Activated CD8-positive, alpha-beta T cell treated with anti-CD3 and anti-CD28 coated beads for 36 hours (primary cell): ENCODE results near the gene FKBP2. TPM values are rescaled to one million over a fixed set of nuclear protein-coding genes. Genes with fewer than 3 reads are reported as not detected.

ENCODE experiments used
- ATAC-seq: fragments of 200-7000 bp; cut with Tn5 transposase; one replicate; pipeline ENCODE4 v1.10.0; 2021; ENCODE audit warnings: mild to moderate bottlenecking, moderate library complexity
- CTCF ChIA-PET: fragments of 350-600 bp; sonication (Branson Sonifier 250); formaldehyde crosslinking; loops from one replicate; lab custom pipeline; 2021; ENCODE audit warnings: antibody characterized with exemption; lab: Charles Lee
- POLR2A ChIA-PET: fragments of 350-600 bp; sonication (Branson Sonifier 250); formaldehyde crosslinking; loops from one replicate; lab custom pipeline; 2021; ENCODE audit warnings: antibody characterized with exemption; lab: Charles Lee
- DNase-seq: peaks from one replicate; pipeline ENCODE4 v3.0.0-alpha.2; 2020
- H3K27ac Mint-ChIP-seq: one replicate; pipeline ENCODE4 v1.8.0; 2021; ENCODE audit warnings: mild to moderate bottlenecking, mixed read lengths
- H3K27me3 Mint-ChIP-seq: one replicate; pipeline ENCODE4 v1.8.0; 2021; ENCODE audit warnings: mixed read lengths
- H3K36me3 Mint-ChIP-seq: one replicate; pipeline ENCODE4 v1.8.0; 2021; ENCODE audit warnings: low read depth, mixed read lengths
- H3K4me1 Mint-ChIP-seq: one replicate; pipeline ENCODE4 v1.8.0; 2021; ENCODE audit warnings: low read depth, mixed read lengths
- H3K4me3 Mint-ChIP-seq: one replicate; pipeline ENCODE4 v1.8.0; 2021; ENCODE audit warnings: mild to moderate bottlenecking, moderate library complexity, mixed read lengths
- H3K9me3 Mint-ChIP-seq: one replicate; pipeline ENCODE4 v1.8.0; 2021; ENCODE audit warnings: mixed read lengths
- intact Hi-C: fragments of 100-400 bp; cut with micrococcal nuclease; formaldehyde crosslinking; loops from one replicate; pipeline ENCODE4 v1.10.0; 2022
- total RNA-seq, 2 experiments: library from RNA; stranded (reverse); gene quantifications; one replicate each; pipeline ENCODE4 v1.2.3, GENCODE V29; 2021
- TF ChIP-seq, protein P1 (sequence below): fragments of 200-600 bp; IDR thresholded peaks from one replicate; pipeline ENCODE4 v1.8.0; 2022; ENCODE audit warnings: antibody characterized with exemption, mild to moderate bottlenecking

FKBP2 gene
- total RNA-seq, 2 experiments from 2014 or later = 23.5 to 26.9 TPM

GRCh38 chr11:64216879-64217278, 24.0 kb upstream of the FKBP2 start:
- H3K27ac Mint-ChIP-seq = no peak overlapping the region
- TF ChIP-seq, protein P1, sequence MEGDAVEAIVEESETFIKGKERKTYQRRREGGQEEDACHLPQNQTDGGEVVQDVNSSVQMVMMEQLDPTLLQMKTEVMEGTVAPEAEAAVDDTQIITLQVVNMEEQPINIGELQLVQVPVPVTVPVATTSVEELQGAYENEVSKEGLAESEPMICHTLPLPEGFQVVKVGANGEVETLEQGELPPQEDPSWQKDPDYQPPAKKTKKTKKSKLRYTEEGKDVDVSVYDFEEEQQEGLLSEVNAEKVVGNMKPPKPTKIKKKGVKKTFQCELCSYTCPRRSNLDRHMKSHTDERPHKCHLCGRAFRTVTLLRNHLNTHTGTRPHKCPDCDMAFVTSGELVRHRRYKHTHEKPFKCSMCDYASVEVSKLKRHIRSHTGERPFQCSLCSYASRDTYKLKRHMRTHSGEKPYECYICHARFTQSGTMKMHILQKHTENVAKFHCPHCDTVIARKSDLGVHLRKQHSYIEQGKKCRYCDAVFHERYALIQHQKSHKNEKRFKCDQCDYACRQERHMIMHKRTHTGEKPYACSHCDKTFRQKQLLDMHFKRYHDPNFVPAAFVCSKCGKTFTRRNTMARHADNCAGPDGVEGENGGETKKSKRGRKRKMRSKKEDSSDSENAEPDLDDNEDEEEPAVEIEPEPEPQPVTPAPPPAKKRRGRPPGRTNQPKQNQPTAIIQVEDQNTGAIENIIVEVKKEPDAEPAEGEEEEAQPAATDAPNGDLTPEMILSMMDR = peak; percentile 20
- H3K4me1 Mint-ChIP-seq = peaks cover 24% of the 10 kb centered on the region

DNA sequence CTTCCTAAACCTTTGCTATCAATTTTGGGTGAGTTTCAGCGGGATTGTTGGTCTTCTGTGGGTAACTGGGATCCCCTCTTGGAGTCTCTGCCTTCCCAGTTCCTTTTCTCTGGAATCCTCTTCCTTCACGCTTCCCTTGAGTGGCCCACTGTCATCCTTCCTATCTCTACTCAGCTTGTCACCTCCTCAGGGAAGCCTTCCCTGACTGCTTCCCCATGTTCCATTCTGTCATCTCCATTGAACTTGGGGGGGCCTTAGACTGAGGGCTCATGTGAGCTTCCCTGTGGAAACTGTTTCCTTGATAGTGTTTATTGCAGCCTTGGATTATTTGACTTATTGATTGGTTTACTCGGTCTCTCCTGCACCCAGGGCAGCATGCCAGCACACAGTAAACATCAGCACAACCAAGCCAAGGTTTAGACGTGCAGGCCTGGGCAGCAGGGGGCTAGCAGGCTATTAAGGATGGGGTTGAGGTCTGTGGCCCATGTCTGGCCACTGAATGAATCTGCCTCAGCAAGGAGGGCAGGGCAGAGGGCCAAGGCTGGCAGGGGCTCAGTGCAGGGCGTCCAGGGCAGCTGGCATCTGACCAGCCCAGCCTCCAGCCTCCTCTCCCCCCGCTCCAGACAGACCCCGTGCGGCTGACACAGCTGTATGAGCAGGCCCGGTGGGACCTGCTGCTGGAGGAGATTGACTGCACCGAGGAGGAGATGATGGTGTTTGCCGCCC, 22.1 kb upstream of the FKBP2 start:
- Mint-ChIP-seq H3K9me3 (no peaks in the 10 kb centered on the region), H3K27me3 (no peaks in the 10 kb centered on the region), H3K4me1 (peaks cover 17% of the 10 kb centered on the region), H3K36me3 (peaks cover 27% of the 10 kb centered on the region), H3K4me3 (no peak overlapping the region), H3K27ac (no peak overlapping the region)
- ATAC-seq (no peak), DNase-seq (no peak)
- TF ChIP-seq, protein P1 = no peak
- ChIA-PET CTCF (interaction anchor here (4.0 kb wide), 1 partner anchor 13 kb away, joined by 34 read pairs; the partner anchor contains the start of gene FERMT3), POLR2A (interaction anchor here (0.6 to 4.4 kb wide), 6 partner anchors 8 to 33 kb away, joined by 3 to 33 read pairs (median 6); partner anchors contain the start of genes FERMT3 and STIP1)
- intact Hi-C loops = no loop called here

More at GRCh38 chr11:64216879-64217278, 24.0 kb upstream of the FKBP2 start:
- Mint-ChIP-seq H3K4me3 (no peak overlapping the region), H3K36me3 (peaks cover 37% of the 10 kb centered on the region), H3K9me3 (no peaks in the 10 kb centered on the region), H3K27me3 (no peaks in the 10 kb centered on the region)
- no peak for DNase-seq
- ATAC-seq = peak; percentile 26
- ChIA-PET CTCF (interaction anchor here (1.1 to 4.0 kb wide), 7 partner anchors 9 to 84 kb away, joined by 3 to 34 read pairs (median 4); partner anchors contain the start of genes CATSPERZ, FERMT3, NUDT22 and PLCB3), POLR2A (interaction anchor here (1.8 to 4.4 kb wide), 3 partner anchors 7 to 10 kb away, joined by 8 to 33 read pairs (median 31); partner anchors contain the start of genes FERMT3, NUDT22 and TRPT1)
- intact Hi-C loops = no loop called here

GRCh38 chr11:64219354-64219684, 21.6 kb upstream of the FKBP2 start:
- no peak for ATAC-seq
- H3K36me3 Mint-ChIP-seq = peaks cover 26% of the 10 kb centered on the region

DNA sequence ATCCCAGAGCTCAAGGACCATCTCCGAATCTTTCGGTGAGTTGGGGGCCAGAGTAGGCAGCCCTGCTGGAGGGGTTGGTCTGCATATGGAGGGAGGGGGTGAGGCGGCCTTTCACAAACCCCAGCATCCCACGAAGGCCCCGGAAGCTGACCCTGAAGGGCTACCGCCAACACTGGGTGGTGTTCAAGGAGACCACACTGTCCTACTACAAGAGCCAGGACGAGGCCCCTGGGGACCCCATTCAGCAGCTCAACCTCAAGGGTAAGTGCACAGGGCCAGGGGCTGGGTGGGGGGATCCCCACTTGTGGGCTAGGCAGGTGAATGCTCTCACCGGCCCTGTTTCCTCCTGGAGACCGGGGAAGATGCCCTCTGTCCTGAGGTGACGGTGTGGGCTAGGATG, 21.1 kb upstream of the FKBP2 start:
- peaks cover 24% of the 10 kb centered on the region for H3K36me3 Mint-ChIP-seq
- ChIA-PET POLR2A (interaction anchor here (0.8 to 2.6 kb wide), 5 partner anchors 9 to 34 kb away, joined by 3 to 14 read pairs (median 6); partner anchors contain the start of genes FERMT3 and STIP1), CTCF (interaction anchor here (4.0 kb wide), 1 partner anchor 14 kb away, joined by 34 read pairs; the partner anchor contains the start of gene FERMT3)
- peaks cover 12% of the 10 kb centered on the region for H3K4me1 Mint-ChIP-seq
- no peaks in the 10 kb centered on the region for H3K27me3 Mint-ChIP-seq
- H3K27ac Mint-ChIP-seq = no peak overlapping the region
- intact Hi-C loops = no loop called here
- H3K9me3 Mint-ChIP-seq = no peaks in the 10 kb centered on the region
- DNase-seq (no peak), ATAC-seq (no peak)
- H3K4me3 Mint-ChIP-seq = no peak overlapping the region
- TF ChIP-seq, protein P1 = no peak

More at GRCh38 chr11:64219354-64219684, 21.6 kb upstream of the FKBP2 start:
- POLR2A ChIA-PET = interaction anchor here (0.6 to 4.4 kb wide), 6 partner anchors 8 to 34 kb away, joined by 3 to 33 read pairs (median 6); partner anchors contain the start of genes FERMT3 and STIP1
- Mint-ChIP-seq H3K4me1 (peaks cover 14% of the 10 kb centered on the region), H3K4me3 (no peak overlapping the region), H3K27me3 (no peaks in the 10 kb centered on the region), H3K9me3 (no peaks in the 10 kb centered on the region), H3K27ac (no peak overlapping the region)
- no peak for DNase-seq
- CTCF ChIA-PET = interaction anchor here (4.0 kb wide), 1 partner anchor 13 kb away, joined by 34 read pairs; the partner anchor contains the start of gene FERMT3
- intact Hi-C loops = no loop called here
- TF ChIP-seq, protein P1 = no peak

DNA sequence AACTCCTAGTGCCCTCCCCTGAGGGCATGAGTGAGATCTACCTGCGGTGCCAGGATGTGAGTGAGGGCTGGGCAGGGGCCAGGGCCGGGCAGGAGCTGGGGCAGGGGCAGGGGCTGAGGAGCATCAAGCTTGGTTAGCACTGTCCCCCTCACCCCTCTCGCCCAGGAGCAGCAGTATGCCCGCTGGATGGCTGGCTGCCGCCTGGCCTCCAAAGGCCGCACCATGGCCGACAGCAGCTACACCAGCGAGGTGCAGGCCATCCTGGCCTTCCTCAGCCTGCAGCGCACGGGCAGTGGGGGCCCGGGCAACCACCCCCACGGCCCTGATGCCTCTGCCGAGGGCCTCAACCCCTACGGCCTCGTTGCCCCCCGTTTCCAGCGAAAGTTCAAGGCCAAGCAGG, 20.6 kb upstream of the FKBP2 start:
- CTCF ChIA-PET = no interaction called here
- H3K27ac Mint-ChIP-seq = no peak overlapping the region
- H3K4me3 Mint-ChIP-seq = no peak overlapping the region
- peaks cover 12% of the 10 kb centered on the region for H3K4me1 Mint-ChIP-seq
- intact Hi-C loops = no loop called here
- DNase-seq = no peak
- peaks cover 18% of the 10 kb centered on the region for H3K36me3 Mint-ChIP-seq
- no peaks in the 10 kb centered on the region for H3K27me3 Mint-ChIP-seq
- TF ChIP-seq, protein P1 = no peak
- POLR2A ChIA-PET = interaction anchor here (0.7 to 2.6 kb wide), 4 partner anchors 9 to 19 kb away, joined by 3 to 14 read pairs (median 6); partner anchors contain the start of gene FERMT3
- H3K9me3 Mint-ChIP-seq = no peaks in the 10 kb centered on the region
- ATAC-seq = no peak
